ENCODE results near the gene ZPLD1.

Gene ZPLD1

GRCh38 chr3:102473648-102474047, 38.8 kb downstream of the ZPLD1 start:
- DNase-seq (ENCODE audit: extremely low read depth, low read depth) = no peak
- no peak for TF ChIP-seq CTCF (IDR thresholded peaks at IDR 0.05; ENCODE audit: low read depth, low read length)

GRCh38 chr3:102474207-102474606, 39.4 kb downstream of the ZPLD1 start:
- TF ChIP-seq CTCF (IDR thresholded peaks at IDR 0.05; ENCODE audit: low read depth, low read length) = no peak
- no peak for DNase-seq (ENCODE audit: extremely low read depth, low read depth)

GRCh38 chr3:102476198-102476597, 41.4 kb downstream of the ZPLD1 start:
- DNase-seq (ENCODE audit: extremely low read depth, low read depth) = no peak
- TF ChIP-seq CTCF (IDR thresholded peaks at IDR 0.05; ENCODE audit: low read depth, low read length) = no peak

- DNase-seq (ENCODE audit: extremely low read depth, low read depth) = no peak
- TF ChIP-seq CTCF (IDR thresholded peaks at IDR 0.05; ENCODE audit: low read depth, low read length) = no peak
These were observed 43.3 kb downstream of the ZPLD1 start for GRCh38 chr3:102478160-102478559.

GRCh38 chr3:102480139-102480538, 45.3 kb downstream of the ZPLD1 start:
- TF ChIP-seq CTCF (IDR thresholded peaks at IDR 0.05; ENCODE audit: low read depth, low read length) = no peak

GRCh38 chr3:102481050-102481449, 46.2 kb downstream of the ZPLD1 start:
- DNase-seq (ENCODE audit: extremely low read depth, low read depth) = no peak
- no peak for TF ChIP-seq CTCF (IDR thresholded peaks at IDR 0.05; ENCODE audit: low read depth, low read length)

More at GRCh38 chr3:102480139-102480538, 45.3 kb downstream of the ZPLD1 start:
- DNase-seq (ENCODE audit: extremely low read depth, low read depth) = no peak

- DNase-seq (ENCODE audit: extremely low read depth, low read depth) = no peak
- no peak for TF ChIP-seq CTCF (IDR thresholded peaks at IDR 0.05; ENCODE audit: low read depth, low read length)
These were observed 48.7 kb downstream of the ZPLD1 start for GRCh38 chr3:102483556-102483955.
